Measurements from ENCODE around the gene CDH4.

- TF ChIP-seq CTCF (IDR thresholded peaks at IDR 0.05) = no peak
- TF ChIP-seq POLR2A (IDR thresholded peaks at IDR 0.05) = no peak
These were observed 152.9 kb downstream of the CDH4 start for GRCh38 chr20:61405007-61405406.
